ENCODE measurements around the gene UBE2B. TPM values are rescaled to one million over a fixed set of nuclear protein-coding genes. Genes with fewer than 3 reads are reported as not detected.

The UBE2B gene
- total RNA-seq, 3 donors from 2014 or later (not counting 1 experiment from before 2014, with no cell fraction given), result 93.5 to 124 (median 116) TPM

- no peaks in the 10 kb centered on the region for H3K36me3 Mint-ChIP-seq
- peak; percentile 84 to 93 (median 87) for ATAC-seq
- no peaks in the 10 kb centered on the region for H3K27me3 ChIP-seq (ENCODE audit: control insufficient read depth, insufficient read depth, low read length)
- no peaks in the 10 kb centered on the region for H3K36me3 ChIP-seq (ENCODE audit: control insufficient read depth, insufficient read depth, low read length)
- H3K4me3 Mint-ChIP-seq, result peak overlapping the region; percentile 53
- H3K27ac Mint-ChIP-seq, result peak overlapping the region; percentile 80 to 90
- peaks cover 17% of the 10 kb centered on the region for H3K4me1 ChIP-seq (ENCODE audit: control insufficient read depth, insufficient read depth, low read length)
- no peaks in the 10 kb centered on the region for H3K9me3 Mint-ChIP-seq
- intact Hi-C loops (cut with micrococcal nuclease), result no loop called here
- WGBS (ENCODE audit: insufficient coverage), result 10% methylated on average over 20 of the region's 20 CpGs
- DNase-seq, result peak; percentile 50 to 71
- peak overlapping the region; percentile 69 for H3K27ac ChIP-seq (ENCODE audit: low read length)
- no peaks in the 10 kb centered on the region for H3K9me3 ChIP-seq (ENCODE audit: control insufficient read depth, insufficient read depth, low read length)
- TF ChIP-seq CTCF (IDR thresholded peaks at IDR 0.05), result no peak
- H3K4me1 Mint-ChIP-seq, result peaks cover 12 to 13% of the 10 kb centered on the region in 2 donors
- peaks cover 2 to 7% of the 10 kb centered on the region in 2 donors for H3K27me3 Mint-ChIP-seq (ENCODE audit: low read depth in 2 of 2)
- H3K4me3 ChIP-seq (ENCODE audit: low read length), result no peak overlapping the region
These were observed 65.4 kb downstream of the UBE2B start for GRCh38 chr5:134436523-134437339.

- no peak overlapping the region for H3K4me3 Mint-ChIP-seq
- intact Hi-C loops (cut with micrococcal nuclease), result no loop called here
- no peak for ATAC-seq
These were observed 66.0 kb downstream of the UBE2B start for GRCh38 chr5:134437340-134437846.

GRCh38 chr5:134437847-134438581, 66.6 kb downstream of the UBE2B start:
- no peaks in the 10 kb centered on the region for H3K27me3 ChIP-seq (ENCODE audit: control insufficient read depth, insufficient read depth, low read length)
- no peaks in the 10 kb centered on the region for H3K36me3 Mint-ChIP-seq
- peaks cover 12 to 13% of the 10 kb centered on the region in 2 donors for H3K4me1 Mint-ChIP-seq
- 91% methylated on average over 7 of the region's 7 CpGs for WGBS (ENCODE audit: insufficient coverage)
- DNase-seq (no peak), ATAC-seq (no peak)
- peaks cover 17% of the 10 kb centered on the region for H3K4me1 ChIP-seq (ENCODE audit: control insufficient read depth, insufficient read depth, low read length)
- H3K27ac Mint-ChIP-seq, result peak overlapping the region in 1 of 2 donors; percentile 90
- H3K27ac ChIP-seq (ENCODE audit: low read length), result no peak overlapping the region
- H3K4me3 ChIP-seq (ENCODE audit: low read length), result no peak overlapping the region
- intact Hi-C loops (cut with micrococcal nuclease), result no loop called here
- peaks cover 1 to 3% of the 10 kb centered on the region in 2 donors for H3K27me3 Mint-ChIP-seq (ENCODE audit: low read depth in 2 of 2)
- TF ChIP-seq CTCF (IDR thresholded peaks at IDR 0.05), result no peak
- no peaks in the 10 kb centered on the region for H3K9me3 ChIP-seq (ENCODE audit: control insufficient read depth, insufficient read depth, low read length)
- no peaks in the 10 kb centered on the region for H3K9me3 Mint-ChIP-seq
- no peak overlapping the region for H3K4me3 Mint-ChIP-seq
- no peaks in the 10 kb centered on the region for H3K36me3 ChIP-seq (ENCODE audit: control insufficient read depth, insufficient read depth, low read length)

More at GRCh38 chr5:134437340-134437846, 66.0 kb downstream of the UBE2B start:
- no peaks in the 10 kb centered on the region for H3K27me3 ChIP-seq (ENCODE audit: control insufficient read depth, insufficient read depth, low read length)
- TF ChIP-seq CTCF (IDR thresholded peaks at IDR 0.05), result no peak
- peak overlapping the region; percentile 69 for H3K27ac ChIP-seq (ENCODE audit: low read length)
- H3K36me3 ChIP-seq (ENCODE audit: control insufficient read depth, insufficient read depth, low read length), result no peaks in the 10 kb centered on the region
- H3K4me3 ChIP-seq (ENCODE audit: low read length), result no peak overlapping the region
- H3K27me3 Mint-ChIP-seq (ENCODE audit: low read depth in 2 of 2), result peaks cover 3 to 7% of the 10 kb centered on the region in 2 donors
- no peaks in the 10 kb centered on the region for H3K9me3 ChIP-seq (ENCODE audit: control insufficient read depth, insufficient read depth, low read length)
- WGBS (ENCODE audit: insufficient coverage), result 88% methylated on average over 4 of the region's 4 CpGs
- H3K4me1 Mint-ChIP-seq, result peaks cover 12 to 13% of the 10 kb centered on the region in 2 donors
- no peaks in the 10 kb centered on the region for H3K36me3 Mint-ChIP-seq
- peaks cover 17% of the 10 kb centered on the region for H3K4me1 ChIP-seq (ENCODE audit: control insufficient read depth, insufficient read depth, low read length)
- DNase-seq, result no peak
- no peaks in the 10 kb centered on the region for H3K9me3 Mint-ChIP-seq
- peak overlapping the region; percentile 80 to 90 for H3K27ac Mint-ChIP-seq

Data from natural killer cell (primary cell).